Activated CD8-positive, alpha-beta memory T cell treated with anti-CD3 and anti-CD28 coated beads for 4 hours (primary cell): Measurements from ENCODE around the gene SEPTIN5.

Source experiments
- DNase-seq, 2 donors: peaks; one replicate each; pipeline ENCODE4 v3.0.0-alpha.2; 2020; ENCODE audit warnings: low read depth in 2 of 2

SEPTIN5 gene

DNA sequence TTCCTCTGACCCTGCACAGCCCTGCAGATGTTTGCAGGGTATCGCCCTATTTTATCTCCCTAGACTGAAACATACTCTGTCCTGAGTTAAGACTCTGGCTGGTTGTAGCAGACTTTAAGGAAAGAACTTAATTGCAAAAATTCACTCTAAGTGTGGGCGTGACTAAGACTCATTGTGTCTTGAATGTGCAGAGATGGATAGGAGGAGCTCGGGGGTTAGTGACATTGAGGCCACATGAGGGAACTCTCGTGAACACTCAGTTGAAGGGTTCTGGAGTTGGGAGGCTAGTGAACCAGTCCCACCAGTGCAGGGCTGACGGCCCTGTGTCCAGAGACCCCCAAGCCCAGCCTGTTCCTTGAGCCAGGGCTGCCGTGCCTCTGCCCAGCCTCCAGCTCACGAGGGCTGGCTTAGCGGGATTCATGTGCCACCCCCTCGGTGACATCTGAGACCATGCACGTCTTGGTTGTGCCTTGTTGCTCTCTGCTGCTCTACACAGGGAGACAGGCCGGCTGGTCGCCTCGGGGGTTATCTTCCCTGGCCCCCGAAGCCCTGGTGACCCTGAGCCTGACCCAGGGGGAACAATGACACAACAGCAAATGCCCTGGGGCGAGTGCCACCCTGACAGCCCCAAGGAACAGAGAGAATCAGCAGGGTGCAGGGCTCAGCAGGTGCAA, 34.8 kb downstream of the SEPTIN5 start:
- no peak for DNase-seq

DNA sequence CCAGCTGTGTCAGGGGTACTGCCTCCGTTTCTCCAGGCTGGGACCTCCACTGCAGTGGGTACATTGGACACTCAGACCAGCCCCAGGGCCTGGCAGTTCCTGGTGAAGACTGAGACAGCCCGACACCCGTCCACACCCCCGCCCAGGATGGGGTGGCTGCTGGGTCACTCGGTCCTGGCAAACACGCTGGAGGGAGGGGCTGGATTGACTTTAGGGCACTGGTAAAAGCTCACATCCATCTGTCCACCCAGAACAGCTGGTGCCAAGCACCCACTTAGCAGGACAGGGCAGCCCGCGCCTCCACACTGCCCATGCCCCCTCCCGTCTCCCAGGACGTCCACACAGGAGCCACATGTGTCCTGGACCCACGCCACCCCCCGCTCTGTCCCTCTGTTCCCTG, 35.6 kb downstream of the SEPTIN5 start:
- no peak for DNase-seq

DNA sequence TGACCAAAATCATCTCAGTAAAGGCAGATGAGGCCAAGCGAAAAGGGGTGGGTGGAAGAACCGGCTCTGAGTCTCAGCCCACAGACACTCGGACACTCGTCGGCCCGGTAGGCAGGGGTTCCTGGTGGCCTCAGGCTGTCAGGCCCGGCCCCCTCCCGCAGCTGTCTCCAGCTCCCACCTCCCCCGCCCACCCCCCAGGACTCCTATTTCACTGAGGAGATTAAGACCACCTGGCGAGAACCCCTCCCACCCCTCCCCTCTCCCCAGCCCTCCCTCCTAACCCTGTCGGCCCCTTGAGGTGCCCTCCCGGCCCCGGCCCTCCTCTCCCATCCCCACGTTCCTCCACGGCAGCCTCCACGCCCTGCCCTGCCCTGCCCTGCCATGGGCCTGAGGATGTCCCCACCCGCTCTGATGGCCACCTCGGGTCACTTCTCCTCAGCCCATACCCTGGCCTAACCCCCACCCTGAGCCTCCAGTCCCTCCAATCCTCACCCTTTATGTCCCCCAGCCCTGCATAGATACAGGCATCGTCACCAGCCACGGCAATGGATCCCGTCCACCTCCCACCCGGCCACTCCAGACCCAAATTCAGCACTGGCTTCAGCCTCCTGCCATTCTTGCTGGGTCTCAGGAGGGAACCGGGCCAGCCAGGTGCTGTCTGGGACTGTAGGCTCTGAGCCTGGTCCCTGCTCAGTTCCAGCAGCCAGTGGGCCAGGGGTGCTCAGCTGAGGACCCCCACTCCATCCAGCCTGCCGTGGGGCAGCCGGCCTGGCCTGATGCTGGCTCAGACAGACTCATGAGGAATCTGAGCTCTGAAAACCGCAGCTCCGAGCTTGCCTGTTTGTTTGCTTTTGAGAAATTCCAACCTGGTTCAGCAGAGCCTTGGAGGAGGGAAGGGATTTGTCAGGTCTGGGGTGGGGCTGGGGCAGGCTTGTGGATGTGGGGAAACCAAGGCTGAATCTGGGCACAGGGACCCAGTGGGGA, 36.5 kb downstream of the SEPTIN5 start:
- DNase-seq: no peak

DNA sequence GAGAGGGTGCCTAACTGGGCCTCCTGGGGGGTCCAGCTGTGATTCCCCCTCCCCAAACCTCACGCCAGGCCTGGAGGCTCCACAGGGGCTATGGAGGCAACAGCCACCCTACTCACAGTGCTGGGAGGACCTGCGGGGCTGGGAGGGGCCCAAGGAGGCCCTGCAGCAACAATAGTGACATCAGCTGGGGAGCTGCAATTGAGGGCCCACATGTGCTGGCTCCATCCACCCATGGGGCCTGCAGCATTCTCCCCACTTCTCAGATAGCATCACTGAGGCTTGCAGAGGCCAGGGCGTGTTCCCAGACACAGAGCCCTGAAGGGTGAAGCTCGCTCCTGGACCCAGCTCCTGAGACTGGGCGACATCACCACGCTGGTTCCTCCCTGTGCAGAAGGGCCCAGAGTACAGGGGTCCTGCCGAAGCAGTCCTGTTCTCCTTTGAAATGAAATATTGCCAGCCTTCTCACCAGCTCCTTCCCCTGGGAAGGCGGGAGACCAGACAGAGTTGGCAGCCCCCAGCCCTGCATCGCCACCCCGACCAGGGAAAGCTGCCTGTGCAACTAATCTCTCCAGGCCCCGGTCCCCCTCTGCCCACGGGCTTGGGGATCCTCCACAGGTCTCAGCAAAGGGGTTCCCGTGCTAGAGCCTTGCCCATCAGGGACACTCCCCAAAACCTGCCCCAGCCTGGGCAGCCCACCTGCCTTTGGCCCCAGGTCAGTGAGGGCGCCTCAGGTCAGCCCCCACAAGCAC, 37.4 kb downstream of the SEPTIN5 start:
- no peak for DNase-seq

DNA sequence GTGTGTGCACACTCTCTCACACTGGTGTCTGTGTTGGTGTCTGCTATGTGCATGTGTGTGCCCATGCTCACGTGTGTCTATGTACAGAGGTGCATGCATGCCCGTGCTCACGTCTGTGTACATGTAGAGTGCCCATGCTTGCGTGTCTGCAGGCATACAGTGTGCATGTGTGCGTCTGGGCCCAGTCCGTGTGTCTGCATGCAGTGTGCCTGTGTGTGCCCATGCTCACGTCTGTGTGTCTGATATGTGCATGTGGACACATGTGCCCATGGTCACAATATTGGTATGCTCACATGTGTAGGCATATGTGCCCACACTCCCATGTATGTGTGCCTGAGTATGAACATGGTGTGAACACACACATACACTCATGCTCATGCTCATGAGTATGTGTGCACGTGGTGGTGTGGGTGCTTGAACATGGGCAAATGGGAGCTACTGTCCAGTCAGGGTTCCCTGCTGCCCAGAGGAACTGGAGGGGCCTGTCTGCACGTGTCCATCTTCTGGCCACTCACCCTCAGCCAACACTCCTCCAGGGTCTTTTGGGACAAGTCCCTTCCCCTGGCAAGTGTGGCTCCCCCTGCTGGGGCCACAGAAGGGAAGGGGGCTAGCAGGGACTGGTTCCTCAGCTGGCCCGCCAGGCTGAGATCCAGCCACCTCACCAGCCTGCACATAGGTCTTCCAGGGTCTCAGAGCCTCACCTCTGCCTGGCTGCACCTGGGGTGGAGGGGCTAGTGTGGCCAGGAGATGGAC, 39.0 kb downstream of the SEPTIN5 start:
- DNase-seq: no peak

DNA sequence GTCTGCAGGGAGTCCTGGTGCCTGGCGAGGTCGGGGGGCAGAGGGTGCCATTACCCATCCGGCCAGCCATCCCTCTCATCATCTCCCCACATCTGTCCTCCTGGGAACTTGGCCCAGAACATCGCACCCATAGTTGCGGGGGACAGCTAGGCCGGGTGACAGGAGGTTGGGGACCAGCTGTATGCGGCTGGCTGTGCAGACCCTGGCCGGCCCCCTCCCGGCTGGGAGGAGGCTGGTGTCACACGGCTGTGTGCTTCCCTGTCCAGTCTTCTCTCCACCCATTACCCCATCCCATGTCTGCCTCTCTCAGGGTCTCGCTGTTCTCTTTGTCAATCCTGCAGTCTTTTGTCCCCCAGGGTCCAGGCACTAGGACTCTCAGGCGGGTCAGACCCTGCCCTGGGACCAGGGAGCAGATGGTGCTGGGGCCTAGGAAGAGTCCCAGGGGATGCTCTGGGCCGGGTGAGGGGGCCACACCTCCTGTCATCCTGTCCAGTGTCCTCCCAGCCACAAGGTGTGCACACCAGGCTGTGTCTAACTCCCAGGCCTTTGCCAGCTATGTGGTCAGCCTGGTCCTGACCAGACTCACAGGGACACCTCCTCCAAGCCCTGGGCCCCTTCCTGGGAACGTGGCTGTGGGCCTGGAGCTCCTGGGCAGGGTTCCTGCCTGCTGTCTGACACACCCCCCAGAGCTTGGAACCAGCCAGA, 39.8 kb downstream of the SEPTIN5 start:
- no peak for DNase-seq

DNA sequence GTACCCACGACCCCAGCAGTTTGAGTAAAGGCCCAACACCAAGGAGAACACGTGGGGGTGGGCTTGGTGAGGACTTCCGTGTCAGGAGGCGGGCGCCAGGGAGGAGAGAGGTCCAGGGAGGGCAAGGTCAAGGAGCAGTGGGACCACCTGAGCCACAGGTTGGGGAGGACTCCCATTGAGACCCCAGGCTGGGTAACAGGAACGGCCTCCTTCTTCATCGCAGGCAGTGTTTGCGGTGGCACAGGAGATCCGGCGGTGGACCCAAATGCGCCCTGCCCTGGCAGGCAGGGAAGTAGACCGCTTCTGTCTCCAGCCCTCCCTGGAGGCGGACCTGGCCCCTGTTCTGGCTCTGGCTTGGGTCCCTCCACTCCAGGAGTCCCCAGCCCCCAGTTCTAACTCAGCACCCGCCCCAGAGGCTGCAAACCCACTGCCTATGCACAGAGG, 40.4 kb downstream of the SEPTIN5 start:
- no peak for DNase-seq

DNA sequence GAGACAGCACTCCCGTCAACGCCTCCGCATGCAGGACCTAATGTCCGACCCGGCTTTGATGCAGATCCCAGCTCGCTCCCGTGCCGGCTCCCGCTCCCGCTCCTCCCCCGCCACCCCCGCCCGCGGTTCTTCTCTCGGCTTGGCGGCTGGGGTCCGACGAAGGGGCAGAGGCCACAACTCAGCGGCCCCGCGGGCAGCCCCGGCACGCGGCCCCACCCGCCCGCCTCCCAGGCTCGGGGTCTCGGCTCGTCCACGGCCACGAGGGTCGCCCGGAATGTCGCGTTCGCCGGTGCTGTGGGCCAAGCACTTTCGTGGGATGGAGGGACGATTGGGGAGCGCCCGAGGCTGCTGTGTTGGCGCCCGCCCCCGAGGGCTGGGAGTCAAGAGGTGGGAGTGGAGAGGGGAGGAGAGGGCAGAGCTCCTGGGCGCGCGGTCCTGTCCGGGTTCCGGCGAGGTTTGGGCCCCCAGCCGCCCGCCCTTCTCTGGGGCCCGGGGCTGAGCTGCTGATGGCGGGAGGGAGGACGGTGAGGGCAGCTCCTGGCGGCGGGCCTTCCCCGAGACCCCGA, 40.9 kb downstream of the SEPTIN5 start:
- no peak for DNase-seq

DNA sequence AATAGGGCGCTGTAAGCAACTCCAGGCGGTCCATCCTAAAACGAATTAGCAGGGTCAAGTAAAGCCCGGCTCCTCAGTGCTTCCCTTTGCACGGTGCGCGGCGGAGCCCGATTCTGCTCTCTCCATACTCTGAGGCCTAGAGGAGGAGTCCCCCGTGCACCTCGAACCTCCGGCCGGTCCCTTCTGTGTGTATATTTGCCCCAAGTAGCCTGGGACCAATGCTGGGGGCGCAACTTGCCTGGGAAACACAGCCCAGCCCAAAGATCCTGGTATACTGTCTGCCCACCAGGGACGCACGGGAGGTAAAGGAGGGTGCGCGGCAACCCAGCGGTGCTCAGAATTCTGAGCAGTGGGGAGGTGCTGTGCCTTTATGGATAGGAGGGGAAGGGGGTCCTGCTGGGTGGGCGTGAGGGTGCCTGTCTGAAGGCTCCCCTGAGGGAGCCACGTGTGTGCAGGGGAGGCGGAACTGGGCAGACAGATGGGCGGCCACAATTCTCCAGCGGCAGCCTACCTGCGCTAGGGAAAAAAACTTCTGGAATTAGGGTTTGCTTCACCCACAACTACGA, 41.5 kb downstream of the SEPTIN5 start:
- no peak for DNase-seq

DNA sequence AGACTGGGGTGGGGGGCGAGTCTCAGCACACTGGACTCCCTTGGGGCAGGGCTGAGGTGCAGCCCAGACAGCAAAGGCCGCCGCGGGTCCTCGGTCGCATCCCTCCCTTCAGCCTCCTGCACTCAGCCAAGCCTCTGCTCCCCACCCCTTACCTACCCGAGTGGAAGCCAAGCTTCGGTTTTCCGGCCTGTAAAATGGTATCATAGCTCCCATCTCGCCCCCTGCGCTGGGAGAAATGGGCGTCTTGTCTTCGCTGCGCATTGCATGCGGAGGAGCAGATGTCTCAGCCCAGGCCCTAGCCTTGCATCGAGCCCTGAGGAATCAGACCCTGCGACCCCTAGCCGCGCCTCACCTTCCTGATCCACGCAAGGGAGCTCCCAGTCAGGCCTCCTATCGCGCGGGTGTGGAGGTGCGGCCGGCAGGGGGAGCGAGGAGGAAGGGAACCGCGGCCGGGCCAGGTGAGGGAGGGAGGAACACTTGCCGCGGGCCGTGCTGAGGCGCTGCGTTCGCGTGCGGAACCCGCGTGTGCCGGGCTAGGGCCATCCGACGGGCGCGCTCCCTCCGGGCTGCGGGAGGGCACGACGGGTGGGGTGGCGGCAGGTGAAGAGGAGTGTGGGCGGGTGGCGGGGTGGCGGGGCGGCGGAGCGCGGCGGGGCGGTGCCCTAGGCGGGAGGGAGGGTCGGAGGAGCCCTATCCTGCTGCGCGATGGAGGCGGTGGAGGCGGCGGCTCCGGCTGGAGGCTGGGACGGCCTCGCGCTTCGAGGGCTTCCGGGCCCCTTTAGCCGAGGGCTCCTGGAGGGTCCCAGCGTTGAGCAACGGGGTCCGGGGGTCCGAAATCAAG, 42.2 kb downstream of the SEPTIN5 start:
- DNase-seq: peak; percentile 23 to 25

DNA sequence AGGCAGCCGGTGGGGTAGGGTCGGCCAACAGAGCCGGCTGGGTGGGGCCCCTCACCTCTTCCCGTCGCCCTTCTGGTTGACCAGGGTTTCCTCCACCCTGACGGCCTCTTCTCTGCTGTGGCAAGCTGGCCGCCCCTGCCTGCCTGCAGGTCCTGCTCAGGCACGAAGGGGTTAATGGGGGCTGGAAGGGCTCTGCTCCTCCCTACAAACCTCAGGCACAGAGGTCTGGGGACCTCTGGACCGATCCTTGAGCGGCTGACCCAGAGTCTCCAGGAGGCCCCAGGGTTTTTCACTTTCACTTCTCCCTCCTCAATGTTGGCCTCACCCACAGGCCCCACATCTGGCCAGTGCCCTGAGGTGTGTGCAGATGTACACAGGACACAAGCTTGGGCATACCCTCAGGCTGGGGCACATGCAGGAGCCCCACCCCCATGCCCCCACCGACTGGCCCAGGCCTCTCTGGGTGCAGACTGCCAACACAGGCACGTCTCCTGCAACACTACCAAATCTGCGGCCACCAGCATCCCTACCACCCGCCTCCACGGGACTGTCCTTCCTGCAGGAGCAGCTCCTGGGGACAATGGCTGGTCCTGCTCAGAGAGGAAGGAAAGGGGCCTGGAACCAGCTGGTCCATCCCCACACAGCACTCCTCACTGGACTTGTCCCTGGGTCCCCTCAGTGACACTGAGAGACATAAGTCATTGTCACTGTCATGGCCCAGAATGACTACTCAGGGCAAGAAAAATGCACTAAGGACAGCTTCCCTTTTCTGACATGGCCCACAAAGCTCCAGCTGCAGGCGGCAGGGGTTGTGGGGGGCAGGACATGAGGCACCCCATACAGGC, 43.1 kb downstream of the SEPTIN5 start:
- DNase-seq: no peak

DNA sequence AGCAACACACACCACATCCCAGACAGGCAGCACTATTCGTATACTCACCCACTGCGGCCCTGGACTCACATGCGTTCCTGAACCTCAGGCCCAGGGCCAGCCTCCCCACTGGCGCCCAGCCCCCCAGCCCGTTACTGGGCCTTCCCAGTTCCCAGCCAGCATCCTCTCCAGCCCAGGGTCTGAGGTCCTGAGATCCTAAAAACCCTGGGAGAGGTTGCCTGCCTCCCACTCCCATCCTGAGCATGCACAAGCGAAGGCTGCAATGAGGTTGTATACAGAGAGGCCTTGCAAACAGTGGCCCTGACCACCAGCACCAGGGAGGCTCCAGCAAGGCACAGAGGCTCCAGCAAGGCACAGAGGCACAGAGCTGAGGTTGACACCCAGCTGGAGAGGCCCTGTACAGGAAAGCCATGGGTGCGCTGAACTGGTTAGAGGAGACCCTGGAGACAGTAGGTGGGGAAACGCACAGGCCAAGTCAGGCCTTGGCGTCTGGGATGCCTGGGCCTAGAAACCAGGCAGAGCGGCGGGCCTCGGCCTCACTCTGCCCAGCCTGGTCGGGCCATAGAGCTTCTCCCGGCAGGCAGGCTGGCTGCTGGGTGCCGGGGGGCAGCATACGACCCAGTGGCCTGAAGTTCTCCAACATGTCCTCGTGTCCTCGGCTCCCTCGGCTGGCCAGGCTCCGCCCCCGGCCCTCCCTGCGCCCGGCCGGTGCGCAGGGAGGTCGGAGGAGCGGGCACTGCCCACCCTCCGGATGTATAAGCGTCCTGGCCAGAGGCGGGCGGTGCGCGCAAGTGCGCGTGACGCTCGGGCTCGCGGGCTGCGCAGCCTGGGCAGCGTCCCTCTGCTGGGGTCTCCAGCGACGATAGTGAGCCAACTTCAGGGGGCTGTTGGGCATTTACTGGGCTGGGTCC, 43.9 kb downstream of the SEPTIN5 start:
- DNase-seq: no peak

DNA sequence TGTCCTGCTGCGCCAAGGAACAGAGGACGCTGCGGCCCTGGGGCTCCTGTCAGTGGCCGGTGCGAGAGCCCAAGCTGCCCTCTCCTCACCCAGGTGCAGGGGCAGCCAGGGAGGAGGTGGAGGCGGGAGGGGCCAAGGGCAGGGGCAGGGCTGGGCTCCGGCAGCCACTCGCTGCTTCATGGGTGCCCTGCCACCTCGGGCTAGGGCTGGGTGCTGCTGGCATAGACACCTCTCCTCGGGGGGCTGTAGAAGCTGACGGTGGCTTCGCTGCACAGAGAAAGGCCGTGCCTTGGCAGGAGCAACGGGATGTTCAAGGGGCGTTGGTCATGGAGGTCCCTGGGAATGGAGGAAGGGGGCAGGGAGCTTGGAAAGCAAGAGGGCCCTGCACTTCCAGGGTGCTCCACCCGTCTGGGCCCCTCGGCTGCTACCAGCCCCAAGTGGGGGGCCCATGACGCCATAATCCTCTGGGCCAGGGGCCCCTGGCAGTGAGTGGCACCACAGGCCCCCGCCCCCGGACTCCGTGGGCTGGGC, 44.7 kb downstream of the SEPTIN5 start:
- no peak for DNase-seq

DNA sequence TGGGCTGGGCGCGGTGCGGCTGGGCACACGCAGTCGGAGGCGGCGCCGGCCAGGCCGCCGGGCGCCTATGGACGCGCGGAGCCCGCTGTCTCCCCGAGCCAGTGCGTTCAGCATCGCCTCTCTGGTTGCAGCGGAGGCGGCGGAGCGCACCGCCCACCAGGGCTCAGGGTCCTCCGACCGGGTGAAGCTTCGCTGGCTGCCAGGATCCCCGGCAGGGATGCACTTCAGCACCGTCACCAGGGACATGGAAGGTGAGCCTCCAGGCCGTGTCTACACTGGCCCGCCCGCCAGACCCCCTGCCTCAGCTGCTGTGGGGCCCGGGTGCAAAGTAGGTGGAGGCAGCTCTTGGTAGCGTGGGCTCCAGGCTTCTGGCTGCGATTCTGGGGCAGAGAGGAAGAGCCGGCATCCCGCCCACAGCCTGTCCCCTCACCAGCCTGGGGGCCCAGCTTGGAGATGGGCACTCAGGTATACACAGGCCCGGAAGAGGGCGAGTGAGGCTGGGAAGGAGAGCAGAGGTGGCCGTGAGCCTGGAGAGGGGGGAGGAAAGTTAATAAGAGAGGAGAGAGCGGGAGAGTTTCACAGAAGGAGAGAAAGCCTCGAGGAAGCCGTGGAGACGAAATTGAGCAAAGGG, 45.2 kb downstream of the SEPTIN5 start:
- DNase-seq: no peak

DNA sequence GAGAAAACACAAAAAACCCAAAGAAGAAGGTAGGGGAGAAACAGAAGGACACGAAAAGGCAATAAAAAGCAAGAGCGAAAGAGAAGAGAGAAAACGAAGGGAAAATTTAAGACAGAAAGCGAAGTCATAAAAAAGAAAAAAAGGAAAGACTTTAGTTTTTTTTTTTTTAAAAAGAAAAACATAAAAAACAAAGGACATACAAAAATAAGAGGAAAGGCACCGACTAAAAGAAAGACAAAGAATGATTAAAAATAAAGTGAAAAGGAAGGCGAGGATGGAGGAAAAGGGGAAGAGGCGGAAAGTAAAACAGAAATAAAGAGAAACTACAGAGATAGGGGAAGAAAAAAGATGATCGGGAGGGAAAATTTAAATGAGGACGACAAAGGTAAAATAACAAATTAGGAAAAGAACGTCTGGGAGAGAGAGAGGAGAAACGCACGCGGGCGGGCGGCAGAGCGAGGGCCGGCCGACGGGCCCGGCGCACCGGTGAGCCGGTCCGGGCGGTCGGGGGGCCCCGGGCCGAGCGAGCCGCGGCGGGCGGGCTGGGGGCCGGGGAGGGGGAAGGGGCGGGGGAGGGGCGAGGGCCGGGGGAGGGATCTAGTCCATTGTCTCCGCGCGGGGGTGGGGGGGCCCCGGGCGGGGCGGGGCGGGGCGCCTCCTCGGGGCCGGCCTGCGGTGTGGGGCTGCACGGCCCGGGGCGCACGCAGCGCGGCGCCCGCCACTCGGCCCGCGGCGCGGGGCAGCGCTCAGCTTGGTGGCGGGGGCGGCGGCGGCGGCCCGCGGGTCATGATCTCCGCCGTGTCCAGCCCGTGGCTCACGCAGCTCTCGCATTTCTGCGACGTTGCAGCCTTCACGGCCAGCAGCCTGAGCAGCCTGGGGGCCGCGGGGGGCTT, 46.0 kb downstream of the SEPTIN5 start, which contains the start of gene TBX1:
TSS of gene TBX1 (plus strand) at position 721 of the 893 bp plus-strand sequence. CDS start at position 787, 66 bp downstream.
- no peak for DNase-seq
